ENCODE results near the gene PER1. TPM values are rescaled to one million over a fixed set of nuclear protein-coding genes. Genes with fewer than 3 reads are reported as not detected.

PER1 gene
- total and polyA plus RNA-seq, 9 of the 15 experiments (the other 6 are each of a cell fraction or from before 2014, with no cell fraction given) = 0.13 to 26.0 (median 3.4) TPM

GRCh38 chr17:8152112-8152775, at the start of gene PER1 (continued):
- TF ChIP-seq CEBPG (CRISPR knock-in tag; IDR thresholded peaks at IDR 0.05) (peak; percentile 90), CEBPG (tag; conservative IDR thresholded peaks at IDR 0.05 in 1 of 2, IDR thresholded peaks at IDR 0.05 in 1 of 2) (peak; percentile 83 to 90), ZNF263 (CRISPR knock-in tag; IDR thresholded peaks at IDR 0.05; ENCODE audit: borderline replicate concordance) (0 out of 2 replicates have a peak, but pooled peaks have one; percentile 33), ARNT (IDR thresholded peaks at IDR 0.05) (no peak), BRD9 (IDR thresholded peaks at IDR 0.05; ENCODE audit: low read depth, partially characterized antibody) (no peak), ZNF274 (IDR thresholded peaks at IDR 0.05; ENCODE audit: borderline replicate concordance, low read depth, low read length) (no peak), ZNF740 (CRISPR knock-in tag; IDR thresholded peaks at IDR 0.05) (0 out of 2 replicates have a peak, but pooled peaks have one; percentile 25), ZNF740 (tag; IDR thresholded peaks at IDR 0.05) (no peak), CBX8 (IDR thresholded peaks at IDR 0.05; ENCODE audit: borderline replicate concordance, extremely low read depth, low read depth, low read length, poor library complexity, severe bottlenecking) (no peak), SETDB1 (IDR thresholded peaks at IDR 0.05; ENCODE audit: low read length) (no peak), FOS (IDR thresholded peaks at IDR 0.05; ENCODE audit: extremely low read depth, insufficient read length) (peak; percentile 63), HDAC8 (tag; IDR thresholded peaks at IDR 0.05) (no peak), SMARCA4 (IDR thresholded peaks at IDR 0.05) (no peak), NFIC (IDR thresholded peaks at IDR 0.05) (peak; percentile 81), RFX7 (CRISPR knock-in tag; IDR thresholded peaks at IDR 0.05) (no peak), E2F4 (CRISPR knock-in tag; IDR thresholded peaks at IDR 0.05; ENCODE audit: low read depth) (no peak), MEF2D (tag; conservative IDR thresholded peaks at IDR 0.05; ENCODE audit: low read depth) (no peak), NR4A1 (CRISPR knock-in tag; IDR thresholded peaks at IDR 0.05) (no peak), NR4A1 (tag; IDR thresholded peaks at IDR 0.05) (no peak), ZNF324 (CRISPR knock-in tag; IDR thresholded peaks at IDR 0.05) (no peak), ZEB2 (IDR thresholded peaks at IDR 0.05) (no peak), CREB3 (tag; conservative IDR thresholded peaks at IDR 0.05; ENCODE audit: low read depth) (no peak), ILF3 (IDR thresholded peaks at IDR 0.05; ENCODE audit: borderline replicate concordance) (no peak), ZBTB7A (IDR thresholded peaks at IDR 0.05; ENCODE audit: borderline replicate concordance, control insufficient read depth, low read depth, low read length) (no peak), SFPQ (IDR thresholded peaks at IDR 0.05; ENCODE audit: low read depth, low read length) (no peak)

Measured in K562 (cell line).